SKM-1 treated with dmso at 0.1 percent for 144 hours (cell line): ENCODE measurements around the gene WNT8A.

Source experiments
- DNase-seq: peaks from one replicate; lab custom pipeline; 2025; ENCODE audit not compliant: unreplicated experiment; lab: John Stamatoyannopoulos, UW

The WNT8A gene

DNA sequence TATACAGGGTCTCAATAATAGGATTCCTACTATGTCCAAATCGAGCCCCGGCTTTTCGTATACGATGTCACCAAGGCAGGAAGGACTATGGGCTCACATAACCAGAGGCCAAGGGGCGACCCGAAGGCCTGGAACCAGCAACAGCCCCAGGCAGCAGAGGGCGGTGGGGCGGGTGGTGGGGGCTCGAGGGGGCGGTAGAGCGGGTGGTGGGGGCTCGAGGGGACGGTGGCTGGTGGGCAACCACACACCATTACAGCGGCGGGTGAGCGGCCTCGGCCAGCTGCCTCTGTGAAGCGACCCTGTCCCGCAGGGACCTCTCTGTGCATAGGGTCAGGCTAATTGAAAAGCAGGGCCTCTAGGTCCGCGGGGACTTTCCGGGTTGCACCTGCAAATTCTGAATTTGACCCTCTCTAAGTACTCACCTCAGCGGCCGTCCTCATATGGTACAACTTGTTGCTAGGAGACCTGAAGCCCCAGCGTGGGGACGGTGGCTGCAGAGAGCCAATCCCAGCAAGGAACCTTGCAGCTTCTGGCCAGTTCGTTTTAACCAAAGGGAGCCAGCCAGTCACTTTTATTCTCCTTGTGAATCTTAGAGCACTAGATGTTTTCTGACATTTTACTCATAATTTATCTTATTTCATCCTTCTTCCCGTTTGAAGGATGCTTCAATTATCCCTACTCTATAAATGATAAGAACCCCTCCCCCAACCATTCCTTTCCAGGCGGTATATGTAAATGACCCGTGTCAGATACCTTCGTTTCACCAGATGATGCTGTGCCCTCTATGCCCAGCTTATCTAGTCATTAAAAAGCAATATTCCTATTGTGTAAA lies 55.3 kb downstream of the WNT8A start, which contains the start of gene NME5:
TSS of gene NME5 (minus strand) at position 480 of the 832 bp plus-strand sequence. CDS start 648 bp downstream, outside the sequence.
- DNase-seq: no peak

DNA sequence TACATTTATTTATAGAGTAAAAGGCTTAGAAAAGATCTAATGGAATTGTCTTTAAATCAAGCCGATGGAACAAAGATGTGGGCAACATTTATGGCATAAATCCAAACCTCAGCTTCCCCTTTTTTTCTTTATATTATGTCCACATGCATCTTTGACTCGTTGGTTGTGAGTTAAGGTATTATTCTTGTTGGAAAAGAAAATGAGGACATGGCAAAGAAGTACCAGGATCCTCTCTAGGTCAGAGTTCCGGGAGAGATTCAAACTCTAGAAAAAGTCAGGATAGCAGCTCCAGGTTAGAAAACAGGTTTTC lies 55.9 kb downstream of the WNT8A start:
- DNase-seq: peak; percentile 11

DNA sequence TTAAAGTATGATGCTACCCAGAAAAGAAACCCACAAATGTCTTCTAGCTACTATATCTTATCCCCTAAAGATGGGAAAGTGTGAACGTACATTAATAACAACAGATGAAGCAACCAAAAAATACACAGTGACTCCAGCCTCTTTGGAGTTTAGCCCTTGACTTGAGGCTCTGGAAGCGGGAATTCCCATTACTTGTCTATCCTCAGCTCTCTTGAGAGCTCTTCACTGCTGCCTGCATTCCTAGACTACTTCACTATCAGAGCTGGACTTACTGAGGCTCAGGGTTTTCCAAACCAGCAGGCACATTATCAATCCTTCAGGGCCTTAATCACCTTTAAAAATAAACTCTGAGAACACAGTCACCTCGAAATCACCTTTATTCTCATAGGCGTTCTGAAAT lies 56.4 kb downstream of the WNT8A start:
- no peak for DNase-seq
